Measurements from ENCODE around the gene ATRNL1. TPM values are rescaled to one million over a fixed set of nuclear protein-coding genes. Genes with fewer than 3 reads are reported as not detected.

The ATRNL1 gene
- total and polyA plus RNA-seq, 12 donors, result 4.8 to 217 (median 92.4) TPM

DNA sequence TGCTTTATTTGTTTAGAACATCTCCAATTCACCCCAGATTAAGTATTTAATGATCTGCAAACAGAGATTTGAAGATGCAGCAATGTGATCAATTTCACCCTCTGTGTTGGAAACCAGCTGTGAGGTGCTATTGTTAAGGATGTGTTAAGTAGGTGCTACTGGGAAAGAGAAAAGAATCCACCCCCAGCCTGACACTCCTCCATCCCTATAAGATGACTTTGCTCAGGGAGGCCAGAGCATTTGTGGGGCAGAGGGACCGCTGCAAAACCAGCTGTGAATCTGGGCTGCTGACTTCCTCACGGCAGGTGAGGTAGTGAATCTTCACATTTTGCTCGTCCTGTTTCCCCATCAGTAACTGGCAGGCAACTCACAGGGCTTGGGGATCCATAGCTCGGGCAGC, 882.3 kb downstream of the ATRNL1 start:
- no peaks in the 10 kb centered on the region for H3K9me3 ChIP-seq (replicated peaks in 1 of 3)
- H3K4me1 ChIP-seq (replicated peaks in 1 of 2), result no peaks in the 10 kb centered on the region
- H3K27ac ChIP-seq, result no peak overlapping the region
- H3K27me3 ChIP-seq, result no peaks in the 10 kb centered on the region
- no peak overlapping the region for H3K4me3 ChIP-seq
- intact Hi-C loops (cut with DNase I), result no loop called here
- H3K36me3 ChIP-seq (replicated peaks in 1 of 2), result no peaks in the 10 kb centered on the region
- TF ChIP-seq POLR2A (IDR thresholded peaks at IDR 0.05), result no peak
- TF ChIP-seq, protein P1, sequence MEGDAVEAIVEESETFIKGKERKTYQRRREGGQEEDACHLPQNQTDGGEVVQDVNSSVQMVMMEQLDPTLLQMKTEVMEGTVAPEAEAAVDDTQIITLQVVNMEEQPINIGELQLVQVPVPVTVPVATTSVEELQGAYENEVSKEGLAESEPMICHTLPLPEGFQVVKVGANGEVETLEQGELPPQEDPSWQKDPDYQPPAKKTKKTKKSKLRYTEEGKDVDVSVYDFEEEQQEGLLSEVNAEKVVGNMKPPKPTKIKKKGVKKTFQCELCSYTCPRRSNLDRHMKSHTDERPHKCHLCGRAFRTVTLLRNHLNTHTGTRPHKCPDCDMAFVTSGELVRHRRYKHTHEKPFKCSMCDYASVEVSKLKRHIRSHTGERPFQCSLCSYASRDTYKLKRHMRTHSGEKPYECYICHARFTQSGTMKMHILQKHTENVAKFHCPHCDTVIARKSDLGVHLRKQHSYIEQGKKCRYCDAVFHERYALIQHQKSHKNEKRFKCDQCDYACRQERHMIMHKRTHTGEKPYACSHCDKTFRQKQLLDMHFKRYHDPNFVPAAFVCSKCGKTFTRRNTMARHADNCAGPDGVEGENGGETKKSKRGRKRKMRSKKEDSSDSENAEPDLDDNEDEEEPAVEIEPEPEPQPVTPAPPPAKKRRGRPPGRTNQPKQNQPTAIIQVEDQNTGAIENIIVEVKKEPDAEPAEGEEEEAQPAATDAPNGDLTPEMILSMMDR (IDR thresholded peaks at IDR 0.05), result no peak
- no peak for DNase-seq
- WGBS, 4 donors, result 84 to 98% (median 88%) methylated on average over 4 of the region's 4 CpGs

- Histone ChIP-seq H3K27me3 (no peaks in the 10 kb centered on the region), H3K4me3 (no peak overlapping the region), H3K4me1 (replicated peaks in 1 of 2) (no peaks in the 10 kb centered on the region), H3K9me3 (replicated peaks in 1 of 3) (no peaks in the 10 kb centered on the region), H3K27ac (no peak overlapping the region), H3K36me3 (replicated peaks in 1 of 2) (no peaks in the 10 kb centered on the region)
- intact Hi-C loops (cut with DNase I), result no loop called here
- 92 to 96% (median 92%) methylated on average over 5 of the region's 5 CpGs for WGBS, 4 donors
- TF ChIP-seq POLR2A (IDR thresholded peaks at IDR 0.05), result no peak
- TF ChIP-seq, protein P1 (IDR thresholded peaks at IDR 0.05), result no peak
- DNase-seq, result no peak
Measured at GRCh38 chr10:115976342-115976741, 883.2 kb downstream of the ATRNL1 start.

DNA sequence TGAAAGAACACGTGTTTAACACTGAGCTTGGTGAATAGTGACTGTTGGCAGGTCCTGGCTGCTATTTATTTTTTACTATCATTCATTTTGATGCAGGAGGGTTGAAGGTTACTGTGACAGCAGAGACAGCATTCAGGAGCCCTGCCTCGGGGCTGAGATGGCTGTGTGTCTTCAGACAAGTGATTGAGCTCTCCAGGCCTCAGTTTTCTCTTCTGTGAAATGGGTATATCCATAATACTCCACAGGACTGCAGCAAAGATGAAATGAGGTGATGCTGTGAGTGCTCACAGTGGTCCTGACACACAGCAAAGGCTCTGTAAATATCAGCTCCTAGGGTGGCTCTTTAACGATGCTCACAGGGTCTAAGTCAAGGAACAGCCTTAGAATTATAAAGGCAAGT, 884.7 kb downstream of the ATRNL1 start:
- WGBS, 4 donors, result 72 to 83% (median 74%) methylated on average over 3 of the region's 3 CpGs
- intact Hi-C loops (cut with DNase I), result no loop called here

GRCh38 chr10:115979576-115979975, 886.4 kb downstream of the ATRNL1 start:
- no peaks in the 10 kb centered on the region for H3K27me3 ChIP-seq
- TF ChIP-seq POLR2A (IDR thresholded peaks at IDR 0.05), result no peak
- TF ChIP-seq, protein P1 (IDR thresholded peaks at IDR 0.05), result no peak
- no peak for DNase-seq
- no peak overlapping the region for H3K4me3 ChIP-seq
- intact Hi-C loops (cut with DNase I), result no loop called here
- 67 to 94% (median 87%) methylated on average over 1 of the region's 1 CpG for WGBS, 4 donors
- H3K4me1 ChIP-seq (replicated peaks in 1 of 2), result no peaks in the 10 kb centered on the region
- H3K36me3 ChIP-seq (replicated peaks in 1 of 2), result no peaks in the 10 kb centered on the region
- H3K27ac ChIP-seq, result no peak overlapping the region
- H3K9me3 ChIP-seq (replicated peaks in 1 of 3), result no peaks in the 10 kb centered on the region

More for the DNA sequence above, 884.7 kb downstream of the ATRNL1 start:
- H3K27ac ChIP-seq, result no peak overlapping the region
- H3K4me3 ChIP-seq, result no peak overlapping the region
- TF ChIP-seq POLR2A (IDR thresholded peaks at IDR 0.05), result no peak
- TF ChIP-seq, protein P1 (IDR thresholded peaks at IDR 0.05), result no peak
- DNase-seq, result no peak
- no peaks in the 10 kb centered on the region for H3K4me1 ChIP-seq (replicated peaks in 1 of 2)
- H3K27me3 ChIP-seq, result no peaks in the 10 kb centered on the region
- no peaks in the 10 kb centered on the region for H3K36me3 ChIP-seq (replicated peaks in 1 of 2)
- no peaks in the 10 kb centered on the region for H3K9me3 ChIP-seq (replicated peaks in 1 of 3)
